ENCODE measurements around the gene MED7.

MED7 gene

GRCh38 chr5:157164521-157164920 lies 21.9 kb upstream of the MED7 start:
- no peak for DNase-seq

- DNase-seq, result no peak
Observed at GRCh38 chr5:157162919-157163510, 20.4 kb upstream of the MED7 start.

GRCh38 chr5:157161996-157162395 lies 19.3 kb upstream of the MED7 start:
- no peak for DNase-seq

GRCh38 chr5:157160001-157160400 lies 17.3 kb upstream of the MED7 start:
- no peak for DNase-seq

GRCh38 chr5:157159209-157159751 lies 16.6 kb upstream of the MED7 start:
- DNase-seq, result no peak

GRCh38 chr5:157157293-157157891 lies 14.7 kb upstream of the MED7 start:
- no peak for DNase-seq

GRCh38 chr5:157155297-157155696 lies 12.6 kb upstream of the MED7 start:
- no peak for DNase-seq

GRCh38 chr5:157150995-157151394 lies 8.3 kb upstream of the MED7 start:
- no peak for DNase-seq

GRCh38 chr5:157148734-157149615 lies 6.3 kb upstream of the MED7 start:
- peak in 43 of 56 donors; percentile 1 to 80 (median 31) for DNase-seq

GRCh38 chr5:157143127-157143971 lies 684 bp upstream of the MED7 start:
- peak in 46 of 56 donors; percentile 3 to 85 (median 48) for DNase-seq

GRCh38 chr5:157137691-157138090 lies 5.0 kb downstream of the MED7 start:
- no peak for DNase-seq

GRCh38 chr5:157132281-157132612 lies 10.4 kb downstream of the MED7 start:
- no peak for DNase-seq

GRCh38 chr5:157130925-157131324 lies 11.7 kb downstream of the MED7 start:
- no peak for DNase-seq

GRCh38 chr5:157121709-157122108 lies 21.0 kb downstream of the MED7 start:
- no peak for DNase-seq

GRCh38 chr5:157120102-157120501 lies 22.6 kb downstream of the MED7 start:
- no peak for DNase-seq

GRCh38 chr5:157116483-157116954 lies 26.1 kb downstream of the MED7 start:
- no peak for DNase-seq

- no peak for DNase-seq
Observed at GRCh38 chr5:157115502-157115901, 27.2 kb downstream of the MED7 start.

- no peak for DNase-seq
Observed at GRCh38 chr5:157115012-157115411, 27.7 kb downstream of the MED7 start.

- no peak for DNase-seq
Observed at GRCh38 chr5:157113002-157113401, 29.7 kb downstream of the MED7 start.

- no peak for DNase-seq
Observed at GRCh38 chr5:157109744-157110143, 32.9 kb downstream of the MED7 start.

- peak in 36 of 56 donors; percentile 2 to 53 (median 16) for DNase-seq
Observed at GRCh38 chr5:157108976-157109375, 33.7 kb downstream of the MED7 start, which contains the start of gene HAVCR2. Gene HAVCR2 (minus strand): TSS chr5:157109044. CDS start chr5:157108983, 61 bp downstream.
